Mesenteric fat pad (tissue), 1 donor: ENCODE results near the gene LAD1. TPM values are rescaled to one million over a fixed set of nuclear protein-coding genes. Genes with fewer than 3 reads are reported as not detected.

Experiments
- DNase-seq: peaks from one replicate; pipeline ENCODE4 v3.0.0-alpha.2; 2020; ENCODE audit warnings: low spot score
- total RNA-seq: library from RNA; stranded (reverse); fragmentation: NEBNext Ultra II Directional; extraction: Animal tissue kit (Norgen Biotek cat#: 25700); gene quantifications from one replicate; pipeline ENCODE4 v1.2.1, GENCODE V29; 2021
- donor health status: DM: yes; HTN: yes; CAD: no.

The LAD1 gene
- total RNA-seq, 1 donor from 2014 or later: 0.51 TPM

- no peak for DNase-seq
These were observed 20.9 kb upstream of the LAD1 start for GRCh38 chr1:201419746-201420607.

DNA sequence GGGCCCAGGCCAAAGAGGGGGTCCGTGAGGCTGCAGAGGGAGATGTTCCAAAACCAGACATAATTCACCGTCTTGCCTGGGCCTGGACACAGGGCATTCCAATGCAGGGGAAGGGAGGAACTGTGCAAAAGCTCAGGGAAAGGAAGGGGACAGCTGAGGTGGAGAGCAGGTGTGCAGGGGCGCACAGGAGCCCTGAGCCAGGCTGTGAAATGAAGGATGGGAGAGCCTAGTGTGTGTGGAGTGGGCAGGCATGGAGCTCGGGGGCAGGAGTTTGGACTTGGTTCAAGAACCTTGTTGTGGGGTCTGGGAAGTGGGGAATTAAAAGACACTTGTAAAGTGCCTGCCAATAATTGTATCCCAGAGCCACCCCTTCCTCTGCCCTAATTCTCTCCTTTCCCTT lies 20.1 kb upstream of the LAD1 start:
- no peak for DNase-seq

- DNase-seq: no peak
These were observed 19.3 kb upstream of the LAD1 start for GRCh38 chr1:201418461-201418860.

DNA sequence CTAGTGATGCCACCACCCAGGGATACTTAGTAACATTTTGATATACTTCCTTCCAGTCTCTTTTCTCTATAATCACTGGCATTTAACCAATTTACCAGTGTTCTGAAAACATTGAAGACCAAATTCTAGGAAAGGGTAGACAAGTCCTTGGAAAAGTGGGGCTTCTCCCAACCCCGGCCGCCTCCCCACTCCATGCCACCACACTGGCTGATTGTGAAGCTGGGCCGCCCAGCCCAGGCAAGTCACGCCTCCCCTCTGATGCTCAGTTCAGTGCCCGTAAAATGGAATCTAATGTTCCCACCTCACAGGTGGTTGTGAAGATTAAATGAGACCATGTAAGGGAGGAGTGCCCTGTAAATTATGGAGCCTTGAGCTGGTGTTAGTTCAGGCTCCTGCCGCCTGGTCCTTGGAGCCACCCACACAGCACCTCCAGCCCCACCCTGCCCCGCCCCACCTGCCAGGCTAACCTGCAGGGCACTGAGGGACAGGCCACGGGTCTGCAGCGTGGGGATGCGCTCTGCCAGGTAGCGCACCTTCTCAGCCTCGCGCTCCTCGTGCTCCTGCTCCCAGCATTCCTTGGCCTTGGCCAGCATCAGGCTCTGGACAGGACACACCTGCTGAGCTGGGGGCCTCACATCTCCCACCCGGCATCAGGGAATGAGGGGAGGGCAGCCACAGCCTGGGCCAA lies 15.1 kb upstream of the LAD1 start:
- DNase-seq: no peak

DNA sequence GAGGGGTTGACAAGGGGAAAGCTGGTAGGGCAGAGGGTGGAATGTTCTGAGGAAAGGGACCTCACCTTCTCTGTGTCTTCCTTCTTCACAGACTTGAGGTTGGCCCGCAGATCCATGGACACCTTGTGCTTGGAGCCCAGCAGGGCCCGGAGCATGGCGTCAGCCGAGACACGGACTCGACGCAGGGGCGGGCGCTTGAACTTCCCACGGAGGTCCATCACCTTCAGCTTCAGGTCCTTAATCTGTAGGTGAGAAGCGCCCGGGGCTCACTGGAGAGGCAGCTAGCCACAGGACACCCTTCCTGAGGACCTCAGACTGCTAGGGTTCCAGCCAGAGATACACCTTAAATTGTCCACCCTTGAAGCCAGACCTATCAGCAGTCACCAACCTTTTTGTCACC lies 12.2 kb upstream of the LAD1 start:
- no peak for DNase-seq

GRCh38 chr1:201409440-201409839 lies 10.3 kb upstream of the LAD1 start:
- DNase-seq: no peak

- no peak for DNase-seq
These were observed 9.7 kb upstream of the LAD1 start for GRCh38 chr1:201408834-201409200.

GRCh38 chr1:201408176-201408833 lies 9.2 kb upstream of the LAD1 start:
- no peak for DNase-seq

DNA sequence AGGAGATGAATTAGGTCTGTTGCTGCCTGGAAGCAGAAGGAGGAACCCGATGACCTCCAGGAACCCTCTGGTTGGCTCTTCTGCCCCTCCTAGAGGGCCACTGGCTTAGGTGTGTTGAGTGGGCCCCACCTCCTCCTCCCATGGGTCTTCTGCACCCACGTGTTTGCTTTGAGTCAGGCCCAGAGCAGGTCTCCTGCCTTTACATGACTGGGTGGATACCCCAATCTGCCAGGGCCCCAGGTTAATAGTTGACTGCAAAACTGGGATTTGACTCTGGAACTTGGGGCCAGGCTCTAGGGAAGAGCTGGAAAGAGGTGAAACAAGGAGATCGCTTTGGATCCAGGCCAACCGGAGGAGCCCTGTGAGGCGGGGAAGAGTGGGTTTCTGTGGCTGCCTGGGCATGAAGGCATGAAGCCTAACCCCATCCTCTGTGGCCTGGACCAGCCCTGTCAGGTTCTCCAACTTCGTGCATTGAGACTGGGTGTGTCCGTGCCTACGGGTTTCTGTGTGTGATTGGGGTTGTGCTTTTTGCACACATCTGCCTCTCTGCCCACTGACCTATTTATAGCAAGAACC lies 7.8 kb upstream of the LAD1 start:
- no peak for DNase-seq

- no peak for DNase-seq
These were observed 6.3 kb upstream of the LAD1 start for GRCh38 chr1:201405484-201405831.

DNA sequence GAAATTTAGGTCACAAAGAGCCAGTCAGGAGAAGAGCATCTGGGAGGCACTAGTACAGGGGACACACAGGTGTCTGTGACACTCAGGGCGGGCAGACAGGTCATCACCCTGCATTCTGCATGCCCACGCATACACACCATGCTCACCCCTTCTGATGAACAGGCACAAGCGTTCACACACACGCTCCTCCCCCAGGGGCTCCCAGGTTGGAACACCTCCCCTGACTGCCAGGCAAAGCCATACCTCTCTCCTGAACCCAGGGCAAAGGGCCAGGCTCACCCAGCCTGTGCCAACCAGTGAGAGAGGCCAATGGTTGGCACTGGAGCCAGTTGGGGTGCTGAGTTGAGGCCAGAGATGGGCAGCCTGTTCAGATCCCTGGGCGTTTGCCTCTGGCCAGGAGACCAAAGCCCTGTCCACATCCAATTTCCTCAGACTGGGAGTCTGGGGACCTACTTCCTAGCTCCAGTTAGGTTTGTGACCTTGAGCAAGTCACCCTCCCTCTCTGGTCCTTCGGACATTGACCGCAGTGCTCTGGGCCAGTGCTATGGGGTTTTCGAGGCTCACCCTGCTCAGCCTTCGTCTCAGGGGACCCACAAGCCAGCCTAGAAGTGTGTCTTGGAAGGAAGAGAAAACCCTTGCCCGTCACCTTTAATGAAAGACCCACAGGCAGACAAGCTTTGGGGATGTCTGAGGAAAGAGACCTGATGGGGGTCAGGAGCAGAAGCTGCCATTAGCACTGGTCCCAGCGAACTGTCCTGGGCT lies 5.8 kb upstream of the LAD1 start:
- DNase-seq: no peak

GRCh38 chr1:201404055-201404454 lies 4.9 kb upstream of the LAD1 start:
- no peak for DNase-seq

GRCh38 chr1:201403359-201403758 lies 4.2 kb upstream of the LAD1 start:
- DNase-seq: no peak

- DNase-seq: no peak
These were observed 2.6 kb upstream of the LAD1 start for GRCh38 chr1:201401700-201402099.

GRCh38 chr1:201400852-201401230 lies 1.7 kb upstream of the LAD1 start:
- no peak for DNase-seq

DNA sequence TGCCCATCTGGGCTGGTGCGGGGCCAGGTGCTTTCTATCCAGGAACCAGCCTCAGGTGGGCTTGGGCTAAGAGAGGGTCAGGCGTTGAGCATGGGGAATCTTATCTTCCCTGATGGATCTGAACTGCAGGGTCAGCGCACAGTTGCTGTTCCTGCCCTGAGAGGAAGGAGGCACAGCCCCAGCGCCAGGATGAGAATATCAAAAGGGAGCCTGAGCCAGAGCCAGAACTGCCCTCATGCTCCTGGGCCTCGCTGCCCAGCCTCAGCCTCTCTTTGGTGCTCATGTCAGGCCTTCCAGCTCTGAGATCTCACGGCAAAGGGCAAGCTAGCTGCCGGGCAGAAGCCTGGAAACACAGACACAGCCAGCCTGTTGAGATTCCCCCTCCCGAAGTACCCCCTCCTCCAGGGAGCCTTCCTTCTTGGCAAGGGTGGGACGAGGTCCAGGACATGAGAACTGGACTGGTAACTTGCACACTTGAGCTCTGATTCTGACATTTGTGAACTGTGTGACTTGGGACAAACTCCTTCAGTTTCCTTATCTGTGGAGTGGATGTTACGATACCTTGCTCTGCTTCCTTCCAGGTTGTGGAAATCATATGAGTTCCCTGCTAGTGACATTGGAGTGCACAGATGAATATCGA lies 1.2 kb upstream of the LAD1 start:
- DNase-seq: no peak

DNA sequence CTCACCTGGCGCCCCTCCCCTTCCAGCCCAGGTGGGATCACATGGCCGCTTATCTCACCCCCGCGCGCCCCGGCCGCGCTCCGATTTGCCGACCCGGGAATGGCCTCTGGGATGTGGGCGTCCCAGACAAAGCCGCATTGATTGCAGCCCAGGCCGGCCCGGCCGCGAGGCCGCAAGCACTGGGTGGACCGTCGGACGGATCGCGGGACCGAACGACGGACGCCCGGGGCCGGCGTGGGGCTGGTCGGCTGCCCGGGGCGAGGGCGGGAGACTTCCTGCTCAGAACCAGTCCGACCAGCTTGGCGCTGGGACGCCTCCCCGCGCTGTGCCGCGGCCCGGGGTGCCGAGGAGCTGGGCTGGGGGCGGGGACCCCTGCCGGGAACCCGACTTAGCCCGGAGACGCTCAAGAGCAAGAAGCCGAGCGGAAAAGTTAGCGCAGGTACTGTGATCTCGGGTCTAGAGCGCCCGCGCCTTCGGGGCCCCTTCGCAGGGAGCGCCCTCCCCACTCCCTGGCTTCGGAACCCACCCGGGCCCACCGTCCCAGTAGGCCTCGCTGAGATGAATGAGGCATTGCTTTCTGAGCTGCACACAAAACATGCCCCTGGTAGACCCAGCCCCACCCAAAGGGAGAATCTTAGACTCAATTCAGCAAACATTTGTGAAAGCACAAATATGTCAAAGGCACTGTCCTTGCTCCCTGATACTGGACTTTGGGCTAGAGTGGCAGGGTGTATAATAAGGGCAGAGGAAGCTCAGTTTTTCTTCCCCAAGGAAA lies 415 bp upstream of the LAD1 start:
- no peak for DNase-seq

DNA sequence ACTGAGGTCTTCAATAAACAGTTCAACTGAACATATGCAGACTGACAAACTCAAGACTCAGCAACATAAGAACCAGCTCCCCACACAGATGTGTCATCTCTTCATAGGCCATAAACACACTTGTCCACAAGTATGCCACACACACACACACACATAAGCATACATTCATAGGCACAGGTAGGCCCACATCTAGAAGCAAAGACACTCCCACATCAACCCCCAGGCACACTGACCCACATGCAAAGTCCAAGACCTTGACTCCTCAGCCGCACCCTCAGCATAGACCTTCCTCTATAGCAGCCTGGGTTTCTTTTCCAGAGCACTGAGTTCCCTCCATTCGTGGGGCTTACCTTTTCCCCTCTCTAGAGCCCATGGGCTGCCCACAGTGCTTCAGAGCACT lies 1.4 kb downstream of the LAD1 start:
- no peak for DNase-seq

DNA sequence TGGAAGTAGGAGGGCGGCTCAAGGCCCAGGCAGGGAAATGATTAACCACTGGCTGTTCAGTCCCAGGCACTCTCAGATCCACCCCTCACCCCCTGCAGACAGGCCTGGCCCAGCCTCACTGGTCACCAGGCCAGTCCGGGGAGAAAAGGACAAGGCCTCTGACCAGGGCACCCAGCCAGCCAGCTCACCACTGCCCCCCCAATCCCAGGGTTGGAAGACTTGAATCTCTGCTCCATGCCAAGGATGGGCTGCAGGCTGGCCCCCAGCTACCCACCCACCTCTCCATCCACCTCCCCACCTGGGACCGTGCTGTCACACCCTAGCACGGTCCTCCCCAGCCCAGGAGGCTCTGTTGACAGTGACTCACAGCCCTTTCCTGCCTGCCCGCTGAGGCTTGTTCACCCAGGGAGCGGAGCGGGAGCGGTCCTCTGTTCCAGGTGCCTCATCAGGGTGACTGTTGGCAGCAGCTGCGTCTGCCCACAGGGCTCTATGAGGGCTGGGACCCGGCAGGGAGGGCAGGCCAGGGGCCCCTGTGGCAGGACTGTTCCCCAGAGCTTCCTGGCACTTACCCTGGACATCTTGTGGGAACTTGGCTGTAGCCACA lies 2.2 kb downstream of the LAD1 start:
- no peak for DNase-seq

GRCh38 chr1:201395936-201396335 lies 3.2 kb downstream of the LAD1 start:
- DNase-seq: no peak
